ENCODE measurements around the gene CFAP100. TPM values are rescaled to one million over a fixed set of nuclear protein-coding genes. Genes with fewer than 3 reads are reported as not detected.

Gene CFAP100
- total and polyA plus RNA-seq, 10 of the 15 experiments (the other 5 are each of a cell fraction or from before 2014, with no cell fraction given): 0.04 to 0.27 TPM; not detected in 8

GRCh38 chr3:126465928-126466544, 71.3 kb downstream of the CFAP100 start:
- no TSS peak for BruUV-seq (replicated peaks)
- ChIA-PET CTCF (no interaction called here), SMC1A (ENCODE audit: uncharacterized antibody, unreplicated experiment) (no interaction called here), RAD21 (ENCODE audit: unreplicated experiment) (no interaction called here), POLR2A (interaction anchor here (0.9 kb wide), 1 partner anchor 9 kb away, joined by 3 read pairs; no protein-coding TSS in a partner anchor)
- Histone ChIP-seq H4K20me1 (ENCODE audit: control insufficient read depth, insufficient read depth) (peaks cover 3% of the 10 kb centered on the region; the same call in 1 of the 2 replicates), H3K79me2 (ENCODE audit: control insufficient read depth, insufficient read depth, low read length) (no peaks in the 10 kb centered on the region), H3K9ac (ENCODE audit: control insufficient read depth, insufficient read depth, low read length) (no peak overlapping the region), H3K27ac (ENCODE audit: control insufficient read depth, insufficient read depth) (no peak overlapping the region), H3K4me2 (ENCODE audit: control insufficient read depth, insufficient read depth) (no peak overlapping the region), H3K4me1 (ENCODE audit: control insufficient read depth, insufficient read depth, low read length) (no peaks in the 10 kb centered on the region), H3K36me3 (ENCODE audit: control insufficient read depth in 2 of 2, insufficient read depth in 2 of 2, low read length in 1 of 2) (peaks cover 33 to 39% of the 10 kb centered on the region in 2 experiments), H2AFZ (ENCODE audit: control insufficient read depth, low read depth, low read length) (no peak overlapping the region), H3K9me3 (replicated peaks; ENCODE audit: control insufficient read depth, insufficient read depth, low read length) (no peaks in the 10 kb centered on the region), H3K4me3 (no peak overlapping the region), H3K27me3 (replicated peaks in 1 of 2; ENCODE audit: control insufficient read depth in 2 of 2, insufficient read depth in 2 of 2, low read length in 1 of 2) (no peaks in the 10 kb centered on the region)
- TF ChIP-seq RBBP5 (conservative IDR thresholded peaks at IDR 0.05): no peak
- ATAC-seq (no peak), DNase-seq (ENCODE audit: low read depth, low spot score) (no peak), FAIRE-seq (no peak)
- in situ Hi-C loops (cut with MboI): no loop called here
- intact Hi-C loops (cut with micrococcal nuclease; ENCODE audit: unreplicated experiment): no loop called here
- WGBS (ENCODE audit: insufficient coverage, insufficient replicate concordance, low lambda C conversion rate, missing lambda C conversion rate): 95% methylated on average over 16 of the region's 16 CpGs

- no peaks in the 10 kb centered on the region for H3K9me3 ChIP-seq (replicated peaks; ENCODE audit: control insufficient read depth, insufficient read depth, low read length)
- H3K4me3 ChIP-seq: no peak overlapping the region
- RAD21 ChIA-PET (ENCODE audit: unreplicated experiment): no interaction called here
- H3K4me2 ChIP-seq (ENCODE audit: control insufficient read depth, insufficient read depth): no peak overlapping the region
- in situ Hi-C loops (cut with MboI): no loop called here
- CTCF ChIA-PET: no interaction called here
- BruUV-seq (replicated peaks): no TSS peak
- H3K4me1 ChIP-seq (ENCODE audit: control insufficient read depth, insufficient read depth, low read length): no peaks in the 10 kb centered on the region; the same call in 1 of the 2 replicates
- FAIRE-seq (no peak), DNase-seq (ENCODE audit: low read depth, low spot score) (no peak), ATAC-seq (no peak)
- intact Hi-C loops (cut with micrococcal nuclease; ENCODE audit: unreplicated experiment): no loop called here
- no peak overlapping the region for H3K27ac ChIP-seq (ENCODE audit: control insufficient read depth, insufficient read depth)
- H3K27me3 ChIP-seq (replicated peaks in 1 of 2; ENCODE audit: control insufficient read depth in 2 of 2, insufficient read depth in 2 of 2, low read length in 1 of 2): no peaks in the 10 kb centered on the region
- H2AFZ ChIP-seq (ENCODE audit: control insufficient read depth, low read depth, low read length): no peak overlapping the region
- peaks cover 3% of the 10 kb centered on the region; the same call in 1 of the 2 replicates for H4K20me1 ChIP-seq (ENCODE audit: control insufficient read depth, insufficient read depth)
- H3K79me2 ChIP-seq (ENCODE audit: control insufficient read depth, insufficient read depth, low read length): peaks cover 1% of the 10 kb centered on the region
- SMC1A ChIA-PET (ENCODE audit: uncharacterized antibody, unreplicated experiment): no interaction called here
- 88% methylated on average over 19 of the region's 19 CpGs for WGBS (ENCODE audit: insufficient coverage, insufficient replicate concordance, low lambda C conversion rate, missing lambda C conversion rate)
- POLR2A ChIA-PET: no interaction called here
- H3K36me3 ChIP-seq (ENCODE audit: control insufficient read depth in 2 of 2, insufficient read depth in 2 of 2, low read length in 1 of 2): peaks cover 27 to 31% of the 10 kb centered on the region in 2 experiments
- no peak for TF ChIP-seq MYC (IDR thresholded peaks at IDR 0.05; ENCODE audit: insufficient read depth, insufficient read length, insufficient replicate concordance, low read length, severe bottlenecking)
- H3K9ac ChIP-seq (ENCODE audit: control insufficient read depth, insufficient read depth, low read length): no peak overlapping the region
Measured at GRCh38 chr3:126466886-126467610, 72.3 kb downstream of the CFAP100 start.

Data from GM12878 (cell line).